Measurements from ENCODE around the gene RAB11B.

DNA sequence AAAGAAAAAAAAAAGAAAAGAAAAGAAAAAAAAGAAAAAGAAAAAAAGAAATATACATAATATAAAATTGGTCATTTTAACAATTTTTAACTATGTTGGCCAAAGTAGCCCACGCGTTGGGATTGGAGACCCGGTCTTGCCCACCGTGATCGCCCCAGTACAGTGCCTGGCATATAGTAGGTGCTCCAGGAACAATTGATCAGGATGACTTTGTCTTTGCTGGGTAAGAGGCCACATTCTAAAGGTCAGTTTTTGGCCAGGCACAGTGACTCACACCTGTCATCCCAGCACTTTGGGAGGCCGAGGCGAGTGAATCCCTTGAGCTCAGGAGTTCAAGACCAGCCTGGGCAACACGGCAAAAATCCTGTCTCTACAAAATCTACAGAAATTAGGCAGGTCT is 30.0 kb upstream of the RAB11B start:
- TF ChIP-seq POLR2A (IDR thresholded peaks at IDR 0.05): no peak
- TF ChIP-seq, protein P1, sequence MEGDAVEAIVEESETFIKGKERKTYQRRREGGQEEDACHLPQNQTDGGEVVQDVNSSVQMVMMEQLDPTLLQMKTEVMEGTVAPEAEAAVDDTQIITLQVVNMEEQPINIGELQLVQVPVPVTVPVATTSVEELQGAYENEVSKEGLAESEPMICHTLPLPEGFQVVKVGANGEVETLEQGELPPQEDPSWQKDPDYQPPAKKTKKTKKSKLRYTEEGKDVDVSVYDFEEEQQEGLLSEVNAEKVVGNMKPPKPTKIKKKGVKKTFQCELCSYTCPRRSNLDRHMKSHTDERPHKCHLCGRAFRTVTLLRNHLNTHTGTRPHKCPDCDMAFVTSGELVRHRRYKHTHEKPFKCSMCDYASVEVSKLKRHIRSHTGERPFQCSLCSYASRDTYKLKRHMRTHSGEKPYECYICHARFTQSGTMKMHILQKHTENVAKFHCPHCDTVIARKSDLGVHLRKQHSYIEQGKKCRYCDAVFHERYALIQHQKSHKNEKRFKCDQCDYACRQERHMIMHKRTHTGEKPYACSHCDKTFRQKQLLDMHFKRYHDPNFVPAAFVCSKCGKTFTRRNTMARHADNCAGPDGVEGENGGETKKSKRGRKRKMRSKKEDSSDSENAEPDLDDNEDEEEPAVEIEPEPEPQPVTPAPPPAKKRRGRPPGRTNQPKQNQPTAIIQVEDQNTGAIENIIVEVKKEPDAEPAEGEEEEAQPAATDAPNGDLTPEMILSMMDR (IDR thresholded peaks at IDR 0.05): no peak
